GM12878 (cell line): ENCODE results near the gene JAG1. TPM values are rescaled to one million over a fixed set of nuclear protein-coding genes. Genes with fewer than 3 reads are reported as not detected.

ENCODE experiments used
- ATAC-seq: fragments of 200-7000 bp; cut with Tn5 transposase; 3 replicates; pipeline ENCODE4 v1.9.1; 2020; ENCODE audit warnings: mild to moderate bottlenecking, moderate library complexity
- BruUV-seq: library from RNA; stranded (reverse); fragments of 400-500 nt; replicated peaks from 2 replicates; lab custom pipeline; 2021; lab: Mats Ljungman, UMichigan
- CTCF ChIA-PET: fragments of 300-600 bp; sonication (Branson Sonifier 250); formaldehyde crosslinking; extraction: SDS; loops from one replicate; lab custom pipeline; 2021; ENCODE audit warnings: inconsistent platforms; lab: Yijun Ruan, JAX
- POLR2A ChIA-PET: fragments of 350-600 bp; formaldehyde crosslinking; extraction: SDS; loops from one replicate; lab custom pipeline; 2021; ENCODE audit warnings: inconsistent platforms; lab: Charles Lee
- RAD21 ChIA-PET: fragments of 300-600 bp; sonication (Branson Sonifier 250); formaldehyde crosslinking; loops from one replicate; lab custom pipeline; 2023; ENCODE audit warnings: antibody characterized with exemption; ENCODE audit not compliant: unreplicated experiment; lab: Charles Lee
- SMC1A ChIA-PET: fragments of 300-600 bp; sonication (Branson Sonifier 250); formaldehyde crosslinking; loops from one replicate; lab custom pipeline; 2023; ENCODE audit not compliant: unreplicated experiment, uncharacterized antibody; lab: Charles Lee
- DNase-seq: peaks from one replicate; pipeline ENCODE4 v3.0.0-alpha.2; 2011; ENCODE audit warnings: low read depth, low spot score
- FAIRE-seq: peaks from 3 replicates; lab custom pipeline; 2011; peaks lifted over from hg19 to GRCh38; lab: Jason Lieb, UNC
- H2AFZ ChIP-seq: 2 replicates; pipeline ENCODE4 v1.6.0; 2011; ENCODE audit warnings: low read depth, low read length, control low read depth; ENCODE audit not compliant: control insufficient read depth
- H3K27ac ChIP-seq: 2 replicates; pipeline ENCODE4 v1.5.1; 2011; ENCODE audit warnings: control low read depth; ENCODE audit not compliant: control insufficient read depth, insufficient read depth
- H3K27me3 ChIP-seq, 2 experiments: replicated peaks in 1 of 2; 2 replicates each; pipeline versions ENCODE4 v1.6.0 to v1.6.1; 2011; ENCODE audit warnings: low read length in 1 of 2; ENCODE audit not compliant: control insufficient read depth in 2 of 2, insufficient read depth in 2 of 2
- H3K36me3 ChIP-seq, 2 experiments: 2 replicates each; pipeline ENCODE4 v1.5.1; 2011; ENCODE audit warnings: low read length in 1 of 2; ENCODE audit not compliant: control insufficient read depth in 2 of 2, insufficient read depth in 2 of 2
- H3K4me1 ChIP-seq: 2 replicates; pipeline ENCODE4 v1.6.1; 2011; ENCODE audit warnings: mild to moderate bottlenecking, low read length, moderate library complexity, mixed read lengths; ENCODE audit not compliant: control insufficient read depth, insufficient read depth
- H3K4me2 ChIP-seq: 2 replicates; pipeline ENCODE4 v1.6.0; 2011; ENCODE audit warnings: control low read depth; ENCODE audit not compliant: control insufficient read depth, insufficient read depth
- H3K4me3 ChIP-seq: fragments of 200-600 bp; sonication (generic); 2 replicates; pipeline ENCODE4 v1.5.1; 2016
- H3K79me2 ChIP-seq: 2 replicates; pipeline ENCODE4 v1.6.0; 2011; ENCODE audit warnings: low read length; ENCODE audit not compliant: control insufficient read depth, insufficient read depth
- H3K9ac ChIP-seq: 2 replicates; pipeline ENCODE4 v1.8.0; 2011; ENCODE audit warnings: low read length, control low read depth, mixed read lengths; ENCODE audit not compliant: control insufficient read depth, insufficient read depth
- H3K9me3 ChIP-seq: replicated peaks from 3 replicates; pipeline ENCODE4 v1.5.1; 2011; ENCODE audit warnings: mild to moderate bottlenecking, low read length; ENCODE audit not compliant: control insufficient read depth, insufficient read depth
- H4K20me1 ChIP-seq: 2 replicates; pipeline ENCODE4 v1.6.0; 2011; ENCODE audit not compliant: control insufficient read depth, insufficient read depth
- BHLHE40 ChIP-seq, 2 experiments: fragments of 450-650 bp in 1 of 2; IDR thresholded peaks; 2 replicates each; pipeline ENCODE4 v1.6.1; 2011 to 2017; ENCODE audit warnings: low read depth in 2 of 2, borderline replicate concordance in 1 of 2, improper control_type of control experiment in 1 of 2, low read length in 1 of 2, mild to moderate bottlenecking in 1 of 2
- CHD1 ChIP-seq: IDR thresholded peaks from 2 replicates; pipeline ENCODE4 v1.6.1; 2012; ENCODE audit warnings: low read depth, low read length, improper control_type of control experiment
- CTCF ChIP-seq, 3 experiments: IDR thresholded peaks in 2 of 3; conservative IDR thresholded peaks in 1 of 3; 2 replicates each; pipeline ENCODE4 v1.5.1; 2011; ENCODE audit warnings: low read depth in 3 of 3, low read length in 3 of 3, mild to moderate bottlenecking in 3 of 3, control low read depth in 2 of 3, moderate library complexity in 2 of 3, inconsistent platforms in 1 of 3, mixed read lengths in 1 of 3; ENCODE audit not compliant: control insufficient read depth in 2 of 3, insufficient read depth in 1 of 3; ENCODE audit errors: extremely low read depth in 1 of 3
- HDAC6 ChIP-seq: fragments of 200-600 bp; sonication (generic); IDR thresholded peaks from one replicate; pipeline ENCODE4 v1.8.0; 2017; ENCODE audit warnings: antibody characterized with exemption; ENCODE audit not compliant: unreplicated experiment
- IKZF2 ChIP-seq, 2 experiments: fragments of 450-650 bp; IDR thresholded peaks; 2 replicates each; pipeline ENCODE4 v1.6.1; 2017; ENCODE audit warnings: mild to moderate bottlenecking in 2 of 2, moderate library complexity in 2 of 2
- IRF4 ChIP-seq: IDR thresholded peaks from 2 replicates; pipeline ENCODE4 v1.6.1; 2011; ENCODE audit warnings: low read depth, low read length
- KAT2A ChIP-seq: conservative IDR thresholded peaks from 2 replicates; pipeline ENCODE4 v1.6.1; 2011; ENCODE audit warnings: low read depth, low read length; ENCODE audit not compliant: control insufficient read depth
- NBN ChIP-seq: fragments of 450-650 bp; IDR thresholded peaks from 2 replicates; pipeline ENCODE4 v1.6.1; 2016
- RBBP5 ChIP-seq: fragments of 200-600 bp; sonication (generic); conservative IDR thresholded peaks from 2 replicates; pipeline ENCODE4 v1.6.1; 2016
- SMAD5 ChIP-seq: IDR thresholded peaks from 2 replicates; pipeline ENCODE4 v1.6.1; 2016; ENCODE audit warnings: antibody characterized with exemption, low read depth
- ZNF217 ChIP-seq: fragments of 450-650 bp; IDR thresholded peaks from 2 replicates; pipeline ENCODE4 v1.6.1; 2017; ENCODE audit warnings: antibody characterized with exemption, mild to moderate bottlenecking
- WGBS: methylation state at CpG from one replicate; pipeline ENCODE4 v1.1.6; 2016; ENCODE audit warnings: low lambda C conversion rate; ENCODE audit not compliant: insufficient replicate concordance, insufficient coverage; ENCODE audit errors: missing lambda C conversion rate; 5-methylcytosine and 5-hydroxymethylcytosine counted together
- in situ Hi-C: fragments of 300-500 bp; cut with MboI; formaldehyde crosslinking; loops from 9 replicates; pipeline ENCODE4 v1.14.3; 2018; ENCODE audit warnings: mixed read lengths
- intact Hi-C: fragments of 100-400 bp; cut with micrococcal nuclease; formaldehyde crosslinking; loops from one replicate; pipeline ENCODE4 v1.14.2; 2022; ENCODE audit not compliant: unreplicated experiment
- polyA plus RNA-seq, 11 experiments: library from polyadenylated mRNA; depleted of rRNA in 4 of 11; unstranded in 6 of 11; stranded (reverse) in 5 of 11; fragments of >200 nt; fragmentation: Nextera tagmentation in 4 of 11; fragmentation: Illumina TruSeq in 1 of 11; extraction: Ambion mirVana in 4 of 11; extraction: Trizol in 1 of 11; gene quantifications; 1 replicate in 1 of 11; 2 replicates in 10 of 11; pipeline versions ENCODE4 v1.2.1 to v1.2.3, GENCODE V29; 2011 to 2016; ENCODE audit warnings: inconsistent platforms in 2 of 11, missing spikeins in 2 of 11, low read depth in 1 of 11
- total RNA-seq, 4 experiments: library from RNA; depleted of rRNA in 3 of 4; stranded (reverse); fragments of >200 nt in 3 of 4; fragmentation: Illumina TruSeq in 1 of 4; extraction: Trizol in 1 of 4; gene quantifications; 2 replicates each; pipeline versions ENCODE4 v1.2.1 to v1.2.3, GENCODE V29; 2013 to 2021

JAG1 gene
- total and polyA plus RNA-seq, 10 of the 15 experiments (the other 5 are each of a cell fraction or from before 2014, with no cell fraction given), result 0.66 to 6.9 (median 1.8) TPM

DNA sequence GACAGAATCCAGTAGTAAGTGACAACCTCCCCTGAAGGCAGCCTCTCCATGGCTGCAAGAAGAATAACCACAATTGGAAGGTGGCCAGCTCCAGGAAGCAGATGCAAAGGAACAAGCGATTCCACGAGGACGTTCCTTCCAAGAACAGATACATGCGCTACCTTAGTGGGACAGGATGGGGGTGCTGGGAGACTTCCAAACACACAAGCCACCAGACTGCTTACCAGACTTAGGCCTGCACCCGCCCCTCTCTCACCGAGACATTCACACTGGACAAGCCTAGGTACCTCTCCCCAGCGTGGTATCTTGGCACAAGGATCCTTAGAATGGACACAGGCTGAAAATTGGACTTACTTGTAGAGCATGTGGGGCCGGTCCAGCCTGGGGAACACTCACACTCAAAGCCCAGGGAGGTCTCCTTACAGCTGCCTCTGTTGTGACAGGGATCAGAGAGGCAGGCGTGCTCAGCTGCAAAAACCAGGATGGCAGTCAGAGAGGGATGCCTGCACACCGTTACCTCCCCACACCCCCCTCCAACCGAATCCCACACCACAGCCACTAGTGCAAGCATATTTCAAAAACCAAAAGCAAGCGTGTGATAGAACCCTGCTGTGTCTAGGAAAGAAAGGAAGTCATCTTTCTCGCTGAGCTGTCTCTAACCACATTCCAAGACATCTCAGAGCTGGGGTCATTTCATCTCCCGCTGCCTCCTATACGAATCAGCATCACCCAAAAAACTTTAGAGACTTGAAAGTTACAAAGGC lies 22.4 kb downstream of the JAG1 start:
- H3K4me3 ChIP-seq, result no peak overlapping the region
- H3K4me2 ChIP-seq, result no peak overlapping the region
- ChIA-PET POLR2A (no interaction called here), CTCF (interaction anchor here (1.2 kb wide), 1 partner anchor 623 kb away, joined by 3 read pairs; no protein-coding TSS in a partner anchor), RAD21 (no interaction called here), SMC1A (interaction anchor here (0.6 kb wide), 1 partner anchor 43 kb away, joined by 3 read pairs; no protein-coding TSS in a partner anchor)
- no peak for FAIRE-seq
- no peak overlapping the region for H3K27ac ChIP-seq
- no peak overlapping the region for H3K9ac ChIP-seq
- intact Hi-C loops (no loop called here), in situ Hi-C loops (no loop called here)
- no peaks in the 10 kb centered on the region for H3K79me2 ChIP-seq
- no peak for DNase-seq
- H3K36me3 ChIP-seq, result peaks cover 2 to 9% of the 10 kb centered on the region in 2 experiments; a peak in 2 of 4 replicates
- H4K20me1 ChIP-seq, result no peaks in the 10 kb centered on the region
- H3K4me1 ChIP-seq, result peaks cover 14% of the 10 kb centered on the region
- no peaks in the 10 kb centered on the region for H3K9me3 ChIP-seq
- TF ChIP-seq BHLHE40 (IDR thresholded peaks at IDR 0.05; ENCODE audit: borderline replicate concordance in 1 of 2, low read depth in 2 of 2, low read length in 1 of 2) (no peak), KAT2A (no peak)
- no TSS peak for BruUV-seq
- H2AFZ ChIP-seq, result no peak overlapping the region
- WGBS, result 54% methylated on average over 15 of the region's 15 CpGs
- ATAC-seq, result no peak
- H3K27me3 ChIP-seq, result no peaks in the 10 kb centered on the region

GRCh38 chr20:10649797-10650160 lies 24.0 kb downstream of the JAG1 start:
- in situ Hi-C loops, result no loop called here
- BruUV-seq, result no TSS peak
- H3K4me3 ChIP-seq, result no peak overlapping the region
- TF ChIP-seq CHD1, result no peak
- no peak for TF ChIP-seq SMAD5
- TF ChIP-seq IKZF2 (IDR thresholded peaks at IDR 0.05), result no peak
- no peak for TF ChIP-seq HDAC6
- no peak for TF ChIP-seq RBBP5
- no peak for TF ChIP-seq CTCF (IDR thresholded peaks at IDR 0.05 in 2 of 3, conservative IDR thresholded peaks at IDR 0.05 in 1 of 3; ENCODE audit: control insufficient read depth in 2 of 3, extremely low read depth in 1 of 3, insufficient read depth in 1 of 3, low read depth in 3 of 3, low read length in 3 of 3)
- TF ChIP-seq ZNF217, result no peak
- no peak for TF ChIP-seq NBN
- no peak for TF ChIP-seq IRF4

More at GRCh38 chr20:10649797-10650160, 24.0 kb downstream of the JAG1 start:
- intact Hi-C loops, result loop anchor here (5.0 to 10.0 kb wide), 2 partner anchors 97 to 675 kb away; no protein-coding TSS in a partner anchor
- Histone ChIP-seq H4K20me1 (no peaks in the 10 kb centered on the region), H3K27me3 (no peaks in the 10 kb centered on the region), H3K79me2 (no peaks in the 10 kb centered on the region), H3K36me3 (peaks cover 2 to 10% of the 10 kb centered on the region in 2 experiments; a peak in 2 of 4 replicates), H3K9me3 (no peaks in the 10 kb centered on the region), H3K9ac (no peak overlapping the region), H3K27ac (no peak overlapping the region), H3K4me2 (no peak overlapping the region), H2AFZ (no peak overlapping the region), H3K4me1 (peaks cover 16% of the 10 kb centered on the region)
- no peak for FAIRE-seq
- ChIA-PET CTCF (interaction anchor here (0.7 to 1.7 kb wide), 7 partner anchors 21 to 1072 kb away, joined by 3 to 6 read pairs (median 3); no protein-coding TSS in a partner anchor), SMC1A (interaction anchor here (0.6 to 3.2 kb wide), 5 partner anchors 12 to 188 kb away, joined by 3 to 15 read pairs (median 4); no protein-coding TSS in a partner anchor), RAD21 (interaction anchor here (1.9 kb wide), 1 partner anchor 21 kb away, joined by 5 read pairs; no protein-coding TSS in a partner anchor), POLR2A (interaction anchor here (0.5 kb wide), 1 partner anchor 626 kb away, joined by 3 read pairs; no protein-coding TSS in a partner anchor)
- no peak for ATAC-seq
- DNase-seq, result no peak
- WGBS, result 74% methylated on average over 3 of the region's 3 CpGs
